CD14-positive monocyte (primary cell): Measurements from ENCODE around the gene TNNI2. TPM values are rescaled to one million over a fixed set of nuclear protein-coding genes. Genes with fewer than 3 reads are reported as not detected.
A peak's percentile ranks its signal among the peaks of the same experiment; 100 is the strongest.

Experiments
- DNase-seq, 3 donors: peaks; one replicate each; pipeline ENCODE4 v3.0.0-alpha.2; 2011 to 2022
- H2AFZ ChIP-seq: 2 replicates; pipeline ENCODE4 v1.6.0; 2012; ENCODE audit warnings: mild to moderate bottlenecking, low read depth, low read length, inconsistent platforms; ENCODE audit not compliant: insufficient read depth, poor library complexity, severe bottlenecking
- H3K27ac ChIP-seq, 2 donors: 1 replicate in 1 of 2; 2 replicates in 1 of 2; pipeline ENCODE4 v1.5.1; 2012 to 2013; ENCODE audit warnings: low read length in 2 of 2, control low read depth in 1 of 2, inconsistent platforms in 1 of 2, low read depth in 1 of 2, mild to moderate bottlenecking in 1 of 2
- H3K27me3 ChIP-seq, 2 donors: one replicate each; pipeline versions ENCODE4 v1.6.0 to v1.6.1; 2011 to 2013; ENCODE audit warnings: low read length in 2 of 2; ENCODE audit not compliant: control insufficient read depth in 2 of 2, insufficient read depth in 2 of 2
- H3K36me3 ChIP-seq, 2 donors: replicated peaks in 1 of 2; 1 replicate in 1 of 2; 2 replicates in 1 of 2; pipeline versions ENCODE4 v1.5.1 to v1.6.1; 2012 to 2013; ENCODE audit warnings: low read length in 2 of 2, control low read depth in 1 of 2, inconsistent platforms in 1 of 2, mild to moderate bottlenecking in 1 of 2; ENCODE audit not compliant: insufficient read depth in 2 of 2, control insufficient read depth in 1 of 2
- H3K4me1 ChIP-seq, 2 donors: 1 replicate in 1 of 2; 2 replicates in 1 of 2; pipeline versions ENCODE4 v1.5.1 to v1.6.1; 2012 to 2013; ENCODE audit warnings: low read length in 2 of 2, control low read depth in 1 of 2, inconsistent platforms in 1 of 2, mild to moderate bottlenecking in 1 of 2, moderate library complexity in 1 of 2; ENCODE audit not compliant: insufficient read depth in 2 of 2, control insufficient read depth in 1 of 2
- H3K4me2 ChIP-seq: replicated peaks from 2 replicates; pipeline ENCODE3; 2012; ENCODE audit warnings: low read length, moderate library complexity, mild to moderate bottlenecking; ENCODE audit not compliant: poor library complexity, severe bottlenecking; ENCODE audit errors: extremely low read depth
- H3K4me3 ChIP-seq, 3 experiments: fragments of 200-600 bp in 1 of 3; sonication (generic) in 1 of 3; replicated peaks in 1 of 3; 1 replicate in 2 of 3; 2 replicates in 1 of 3; pipeline ENCODE4 v1.5.1; 2011 to 2013; ENCODE audit warnings: low read length in 3 of 3, mild to moderate bottlenecking in 3 of 3, control low read depth in 2 of 3, low read depth in 2 of 3, inconsistent platforms in 1 of 3, moderate library complexity in 1 of 3
- H3K79me2 ChIP-seq: 2 replicates; pipeline ENCODE4 v1.6.0; 2012; ENCODE audit warnings: mild to moderate bottlenecking, control low read depth, inconsistent platforms, low read length, moderate library complexity; ENCODE audit not compliant: insufficient read depth
- H3K9ac ChIP-seq: 2 replicates; pipeline ENCODE4 v1.6.0; 2017; ENCODE audit warnings: low read length, mild to moderate bottlenecking; ENCODE audit not compliant: insufficient read depth, poor library complexity, severe bottlenecking
- H3K9me3 ChIP-seq, 2 donors: replicated peaks in 1 of 2; 1 replicate in 1 of 2; 2 replicates in 1 of 2; pipeline versions ENCODE4 v1.5.1 to v1.6.1; 2012 to 2013; ENCODE audit warnings: low read length in 2 of 2, control low read depth in 1 of 2; ENCODE audit not compliant: control insufficient read depth in 1 of 2, insufficient read depth in 1 of 2
- H4K20me1 ChIP-seq: 2 replicates; pipeline ENCODE4 v1.6.0; 2012; ENCODE audit warnings: mild to moderate bottlenecking, low read length, control low read depth, moderate library complexity; ENCODE audit not compliant: insufficient read depth
- H3K27ac Mint-ChIP-seq, 7 donors: one replicate each; pipeline ENCODE4 v1.8.0; 2020; ENCODE audit warnings: mild to moderate bottlenecking in 7 of 7, mixed read lengths in 7 of 7, moderate library complexity in 6 of 7, inconsistent platforms in 2 of 7
- H3K27me3 Mint-ChIP-seq, 3 donors: one replicate each; pipeline ENCODE4 v1.8.0; 2021 to 2022; ENCODE audit warnings: low read depth in 3 of 3, mild to moderate bottlenecking in 3 of 3, mixed read lengths in 3 of 3, moderate library complexity in 3 of 3, inconsistent platforms in 1 of 3
- H3K36me3 Mint-ChIP-seq, 2 donors: one replicate each; pipeline ENCODE4 v1.8.0; 2020; ENCODE audit warnings: mixed read lengths in 2 of 2, inconsistent platforms in 1 of 2, mild to moderate bottlenecking in 1 of 2
- H3K4me1 Mint-ChIP-seq: one replicate; pipeline ENCODE4 v1.8.0; 2020; ENCODE audit warnings: mild to moderate bottlenecking, mixed read lengths
- H3K4me3 Mint-ChIP-seq, 2 donors: one replicate each; pipeline ENCODE4 v1.8.0; 2020; ENCODE audit warnings: mild to moderate bottlenecking in 2 of 2, mixed read lengths in 2 of 2, moderate library complexity in 1 of 2
- H3K9me3 Mint-ChIP-seq, 7 donors: one replicate each; pipeline ENCODE4 v1.8.0; 2020 to 2022; ENCODE audit warnings: mixed read lengths in 7 of 7, mild to moderate bottlenecking in 6 of 7, moderate library complexity in 6 of 7, inconsistent platforms in 2 of 7
- CTCF ChIP-seq: fragments of 200-600 bp; IDR thresholded peaks from one replicate; pipeline ENCODE4 v1.8.0; 2022; ENCODE audit warnings: antibody characterized with exemption, mild to moderate bottlenecking
- WGBS: methylation state at CpG from one replicate; pipeline ENCODE4 v1.1.5; 2013; ENCODE audit warnings: missing lambda C conversion rate; ENCODE audit not compliant: insufficient coverage; 5-methylcytosine and 5-hydroxymethylcytosine counted together
- intact Hi-C, 2 donors: fragments of 100-400 bp; cut with micrococcal nuclease; formaldehyde crosslinking; loops; one replicate each; pipeline versions ENCODE4 v1.15.0 to v1.15.1; 2023
- polyA plus RNA-seq, 3 donors: library from polyadenylated mRNA; depleted of rRNA in 1 of 3; unstranded in 2 of 3; stranded (reverse) in 1 of 3; fragments of 300-500 nt in 2 of 3; fragments of >200 nt in 1 of 3; fragmentation: Illumina TruSeq in 2 of 3; gene quantifications; 1 replicate in 2 of 3; 2 replicates in 1 of 3; pipeline ENCODE4 v1.2.3, GENCODE V29; 2012 to 2021

Gene TNNI2
- polyA plus RNA-seq, 3 donors: 11.4 to 45.8 (median 11.7) TPM

GRCh38 chr11:1858154-1858553 lies 19.4 kb downstream of the TNNI2 start:
- intact Hi-C loops: no loop called here
- Histone ChIP-seq H2AFZ (no peak overlapping the region), H3K36me3 (peaks cover 30 to 67% of the 10 kb centered on the region in 2 donors), H3K4me3 (no peak overlapping the region), H3K27ac (peak overlapping the region in 1 of 2 donors; percentile 7), H3K4me2 (peak overlapping the region; percentile 31), H3K9ac (no peak overlapping the region), H3K4me1 (peaks cover 74 to 79% of the 10 kb centered on the region in 2 donors), H3K27me3 (no peaks in the 10 kb centered on the region), H3K79me2 (peaks cover 100% of the 10 kb centered on the region), H3K9me3 (no peaks in the 10 kb centered on the region), H4K20me1 (peaks cover 93% of the 10 kb centered on the region)
- no peak for TF ChIP-seq CTCF
- H3K9me3 Mint-ChIP-seq: no peaks in the 10 kb centered on the region
- peaks cover 48% of the 10 kb centered on the region for H3K4me1 Mint-ChIP-seq
- 96% methylated on average over 4 of the region's 9 CpGs for WGBS
- H3K36me3 Mint-ChIP-seq: peaks cover 20% of the 10 kb centered on the region in 2 donors
- no peak overlapping the region for H3K4me3 Mint-ChIP-seq
- peak overlapping the region in 4 of 7 donors; percentile 16 to 56 (median 50) for H3K27ac Mint-ChIP-seq
- DNase-seq: peak in 2 of 3 donors; percentile 53 to 63
- H3K27me3 Mint-ChIP-seq: peaks cover 0 to 5% (median 0%) of the 10 kb centered on the region in 3 donors

GRCh38 chr11:1858576-1858975 lies 19.8 kb downstream of the TNNI2 start:
- peak overlapping the region in 3 of 7 donors; percentile 42 to 56 (median 46) for H3K27ac Mint-ChIP-seq
- no peak for TF ChIP-seq CTCF

More at GRCh38 chr11:1858576-1858975, 19.8 kb downstream of the TNNI2 start:
- no peak overlapping the region for H3K4me3 ChIP-seq
- H2AFZ ChIP-seq: no peak overlapping the region
- WGBS: 86% methylated on average over 1 of the region's 7 CpGs
- no peaks in the 10 kb centered on the region for H3K27me3 ChIP-seq
- H3K36me3 ChIP-seq: peaks cover 31 to 67% of the 10 kb centered on the region in 2 donors
- H3K4me1 ChIP-seq: peaks cover 76 to 79% of the 10 kb centered on the region in 2 donors
- no peak overlapping the region for H3K9ac ChIP-seq
- H3K27ac ChIP-seq: no peak overlapping the region
- H3K4me2 ChIP-seq: peak overlapping the region; percentile 31
- Mint-ChIP-seq H3K36me3 (peaks cover 20% of the 10 kb centered on the region in 2 donors), H3K27me3 (peaks cover 0 to 6% (median 0%) of the 10 kb centered on the region in 3 donors), H3K4me1 (peaks cover 48% of the 10 kb centered on the region), H3K4me3 (no peak overlapping the region), H3K9me3 (no peaks in the 10 kb centered on the region)
- no peak for DNase-seq
- H3K9me3 ChIP-seq: no peaks in the 10 kb centered on the region
- peaks cover 100% of the 10 kb centered on the region for H3K79me2 ChIP-seq
- intact Hi-C loops: no loop called here
- peaks cover 97% of the 10 kb centered on the region for H4K20me1 ChIP-seq
